IMR-90 (cell line): ENCODE results near the gene TAGLN2. TPM values are rescaled to one million over a fixed set of nuclear protein-coding genes. Genes with fewer than 3 reads are reported as not detected.
A peak's percentile ranks its signal among the peaks of the same experiment; 100 is the strongest.

Experiments
- ATAC-seq: fragments of 200-7000 bp; cut with Tn5 transposase; 2 replicates; pipeline ENCODE4 v1.9.1; 2020; ENCODE audit warnings: low read depth, mild to moderate bottlenecking, moderate library complexity
- BruUV-seq: library from RNA; stranded (reverse); fragments of 400-500 nt; replicated peaks from 2 replicates; lab custom pipeline; 2021; lab: Mats Ljungman, UMichigan
- CTCF ChIA-PET: fragments of 300-600 bp; formaldehyde crosslinking; extraction: SDS; loops from one replicate; lab custom pipeline; 2021; ENCODE audit warnings: antibody characterized with exemption; lab: Yijun Ruan, JAX
- POLR2A ChIA-PET: fragments of 300-600 bp; sonication (Branson Sonifier 250); formaldehyde crosslinking; loops from one replicate; lab custom pipeline; 2022; ENCODE audit warnings: antibody characterized with exemption; ENCODE audit not compliant: unreplicated experiment; lab: Charles Lee
- DNase-seq: peaks from one replicate; pipeline ENCODE4 v3.0.0; 2013
- H2AFZ ChIP-seq: replicated peaks from 2 replicates; pipeline ENCODE3; 2013; ENCODE audit warnings: low read length, mild to moderate bottlenecking; ENCODE audit not compliant: poor library complexity
- H2AK5ac ChIP-seq: 2 replicates; pipeline ENCODE4 v1.6.1; 2013; ENCODE audit warnings: low read depth, low read length, inconsistent platforms
- H2AK9ac ChIP-seq: replicated peaks from 2 replicates; pipeline ENCODE3; 2013; ENCODE audit warnings: mild to moderate bottlenecking, low read depth, low read length, moderate library complexity; ENCODE audit not compliant: poor library complexity
- H2BK120ac ChIP-seq: 2 replicates; pipeline ENCODE4 v1.6.1; 2013; ENCODE audit warnings: low read depth, low read length, inconsistent platforms
- H2BK15ac ChIP-seq: 3 replicates; pipeline ENCODE4 v1.6.1; 2013; ENCODE audit warnings: low read depth, low read length, inconsistent platforms
- H2BK20ac ChIP-seq: 2 replicates; pipeline ENCODE4 v1.6.1; 2013; ENCODE audit warnings: low read depth, mild to moderate bottlenecking, inconsistent platforms, low read length, moderate library complexity
- H2BK5ac ChIP-seq: 2 replicates; pipeline ENCODE4 v1.6.1; 2013; ENCODE audit warnings: mild to moderate bottlenecking, low read depth, low read length, inconsistent platforms; ENCODE audit not compliant: poor library complexity, severe bottlenecking
- H3K14ac ChIP-seq: replicated peaks from 2 replicates; pipeline ENCODE4 v1.6.1; 2013; ENCODE audit warnings: low read depth, low read length, inconsistent platforms
- H3K18ac ChIP-seq: 2 replicates; pipeline ENCODE4 v1.6.1; 2013; ENCODE audit warnings: low read depth, low read length, control low read depth
- H3K23ac ChIP-seq: 2 replicates; pipeline ENCODE4 v1.6.1; 2013; ENCODE audit warnings: low read depth, low read length, inconsistent platforms
- H3K27ac ChIP-seq: 2 replicates; pipeline ENCODE4 v1.5.1; 2013; ENCODE audit warnings: mild to moderate bottlenecking, control low read depth, low read length; ENCODE audit not compliant: insufficient read depth
- H3K27me3 ChIP-seq: 2 replicates; pipeline ENCODE4 v1.6.1; 2013; ENCODE audit warnings: low read length; ENCODE audit not compliant: control insufficient read depth, insufficient read depth
- H3K36me3 ChIP-seq: 2 replicates; pipeline ENCODE4 v1.6.1; 2013; ENCODE audit warnings: low read length, mixed read lengths; ENCODE audit not compliant: control insufficient read depth, insufficient read depth
- H3K4ac ChIP-seq: 2 replicates; pipeline ENCODE4 v1.6.1; 2013; ENCODE audit warnings: low read depth, low read length, inconsistent platforms
- H3K4me1 ChIP-seq: 2 replicates; pipeline ENCODE4 v1.6.1; 2013; ENCODE audit warnings: low read length, mixed read lengths; ENCODE audit not compliant: control insufficient read depth, insufficient read depth
- H3K4me2 ChIP-seq: 2 replicates; pipeline ENCODE4 v1.6.1; 2013; ENCODE audit warnings: low read depth, mild to moderate bottlenecking, control low read depth, low read length, moderate library complexity
- H3K4me3 ChIP-seq: 2 replicates; pipeline ENCODE4 v1.5.1; 2013; ENCODE audit warnings: low read depth, mild to moderate bottlenecking, control low read depth, low read length, moderate library complexity; ENCODE audit not compliant: insufficient read depth
- H3K56ac ChIP-seq: 2 replicates; pipeline ENCODE4 v1.6.1; 2013; ENCODE audit warnings: low read length, inconsistent platforms; ENCODE audit not compliant: insufficient read depth; ENCODE audit errors: extremely low read depth
- H3K79me1 ChIP-seq, 2 experiments: 2 replicates each; pipeline ENCODE4 v1.6.1; 2013; ENCODE audit warnings: low read length in 2 of 2, inconsistent platforms in 1 of 2, low read depth in 1 of 2
- H3K9ac ChIP-seq: 2 replicates; pipeline ENCODE4 v1.6.1; 2013; ENCODE audit warnings: low read depth, low read length, control low read depth
- H3K9me1 ChIP-seq: 2 replicates; pipeline ENCODE4 v1.6.1; 2013; ENCODE audit warnings: low read length, inconsistent platforms; ENCODE audit not compliant: insufficient read depth
- H3K9me3 ChIP-seq: 2 replicates; pipeline ENCODE4 v1.6.1; 2013; ENCODE audit warnings: low read length; ENCODE audit not compliant: control insufficient read depth, insufficient read depth
- H4K20me1 ChIP-seq: 2 replicates; pipeline ENCODE4 v1.6.1; 2013; ENCODE audit warnings: low read length, inconsistent platforms; ENCODE audit not compliant: insufficient read depth
- H4K5ac ChIP-seq: 2 replicates; pipeline ENCODE4 v1.6.1; 2013; ENCODE audit warnings: mild to moderate bottlenecking, low read depth, low read length, control low read depth
- H4K8ac ChIP-seq, 2 experiments: 2 replicates each; pipeline ENCODE4 v1.6.1; 2013; ENCODE audit warnings: low read depth in 2 of 2, low read length in 2 of 2, control low read depth in 1 of 2, inconsistent platforms in 1 of 2
- H4K91ac ChIP-seq: 2 replicates; pipeline ENCODE4 v1.6.1; 2013; ENCODE audit warnings: low read depth, low read length, inconsistent platforms; ENCODE audit not compliant: insufficient read depth
- RAD21 ChIP-seq: IDR thresholded peaks from 2 replicates; pipeline ENCODE4 v1.6.1; 2012; ENCODE audit warnings: low read length, improper control_type of control experiment
- RCOR1 ChIP-seq: IDR thresholded peaks from 2 replicates; pipeline ENCODE4 v1.6.1; 2012; ENCODE audit warnings: mild to moderate bottlenecking, low read length, improper control_type of control experiment; ENCODE audit not compliant: insufficient replicate concordance
- SMC3 ChIP-seq: fragments of 150-350 bp; IDR thresholded peaks from 2 replicates; pipeline ENCODE4 v1.6.1; 2016; ENCODE audit warnings: low read depth, mild to moderate bottlenecking, antibody characterized with exemption, low read length, moderate library complexity
- WGBS, 2 experiments: methylation state at CpG; one replicate each; pipeline versions ENCODE4 v1.1.5 to v1.1.7; 2013; ENCODE audit warnings: missing lambda C conversion rate in 2 of 2; ENCODE audit not compliant: insufficient read length in 1 of 2; ENCODE audit errors: extremely low coverage in 2 of 2; 5-methylcytosine and 5-hydroxymethylcytosine counted together
- dilution Hi-C: fragments of 300-500 bp; cut with HindIII; formaldehyde crosslinking; loops from one replicate; pipeline ENCODE4 v1.14.3; 2018; ENCODE audit warnings: low sequenced_read_pairs; ENCODE audit not compliant: unreplicated experiment
- in situ Hi-C: fragments of 300-500 bp; cut with MboI; formaldehyde crosslinking; loops from 3 replicates; pipeline ENCODE4 v1.14.3; 2019; ENCODE audit warnings: low sequenced_read_pairs, inconsistent platforms, mixed read lengths
- intact Hi-C: fragments of 100-400 bp; cut with micrococcal nuclease; formaldehyde crosslinking; loops from 2 replicates; pipeline ENCODE4 v1.10.0; 2022
- polyA plus RNA-seq, 3 experiments: library from polyadenylated mRNA; depleted of rRNA; stranded (reverse); fragments of >200 nt; gene quantifications; 2 replicates each; pipeline ENCODE4 v1.2.3, GENCODE V29; 2012; ENCODE audit warnings: low replicate concordance in 1 of 3
- total RNA-seq: library from RNA; depleted of rRNA; stranded (reverse); fragments of >200 nt; gene quantifications from 2 replicates; pipeline ENCODE4 v1.2.3, GENCODE V29; 2012

The TAGLN2 gene
- total and polyA plus RNA-seq, 2 of the 4 experiments (the other 2 are of a cell fraction): 440 to 634 TPM

DNA sequence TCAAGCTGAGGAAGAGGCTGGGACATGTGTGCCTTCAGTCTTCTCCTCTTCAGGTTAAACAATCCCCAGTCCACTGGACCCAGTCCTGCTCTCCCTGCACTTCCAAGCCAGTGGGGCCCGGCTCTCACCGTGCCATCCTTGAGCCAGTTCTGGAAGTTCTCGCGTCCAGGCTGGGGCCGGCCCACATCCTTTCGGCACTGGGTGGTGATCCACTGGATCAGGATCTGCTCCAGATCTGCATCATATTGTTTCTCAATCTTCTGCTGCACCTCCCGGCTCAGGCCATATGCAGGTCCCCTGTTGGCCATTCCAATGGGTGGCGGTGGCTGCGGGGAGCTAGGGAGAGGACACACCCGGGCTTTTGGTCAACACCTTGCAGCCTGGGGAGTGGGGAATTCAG, 5.1 kb downstream of the TAGLN2 start:
- H3K27ac ChIP-seq: no peak overlapping the region
- no peak overlapping the region for H2AFZ ChIP-seq
- no peak for ATAC-seq
- no peak for TF ChIP-seq RAD21
- TF ChIP-seq SMC3: no peak
- TF ChIP-seq RCOR1: no peak
- BruUV-seq: no TSS peak
- peak overlapping the region; percentile 3; the same call in 1 of the 2 replicates for H3K23ac ChIP-seq
- H4K8ac ChIP-seq: no peak overlapping the region
- no peak for DNase-seq
- no peak overlapping the region for H2BK15ac ChIP-seq
- dilution Hi-C loops: no loop called here
- peaks cover 82% of the 10 kb centered on the region for H4K20me1 ChIP-seq
- H3K4me3 ChIP-seq: no peak overlapping the region
- H3K79me1 ChIP-seq: peaks cover 9 to 77% of the 10 kb centered on the region in 2 experiments
- ChIA-PET POLR2A (no interaction called here), CTCF (no interaction called here)
- no peak overlapping the region for H4K5ac ChIP-seq
- H3K9me1 ChIP-seq: peaks cover 41% of the 10 kb centered on the region
- no peak overlapping the region for H2BK5ac ChIP-seq
- no peak overlapping the region for H2AK9ac ChIP-seq
- H3K4me2 ChIP-seq: no peak overlapping the region
- H4K91ac ChIP-seq: no peak overlapping the region
- no peak overlapping the region for H3K14ac ChIP-seq
- intact Hi-C loops: loop anchor here (10.0 kb wide), 1 partner anchor 295 kb away; no protein-coding TSS in a partner anchor
- H3K4me1 ChIP-seq: peaks cover 35% of the 10 kb centered on the region
- no peak overlapping the region for H3K9ac ChIP-seq
- WGBS, 2 experiments: 97% methylated on average over 6 of the region's 10 CpGs; no CpG with 5 or more reads in 1 of the 2 experiments
- in situ Hi-C loops: no loop called here
- peak overlapping the region; percentile 36; the same call in 1 of the 2 replicates for H2AK5ac ChIP-seq
- no peak overlapping the region for H3K56ac ChIP-seq
- H2BK120ac ChIP-seq: no peak overlapping the region
- no peak overlapping the region for H3K4ac ChIP-seq
- peaks cover 37% of the 10 kb centered on the region for H3K36me3 ChIP-seq
- no peak overlapping the region for H3K18ac ChIP-seq
- H2BK20ac ChIP-seq: no peak overlapping the region
- H3K27me3 ChIP-seq: no peaks in the 10 kb centered on the region
- no peaks in the 10 kb centered on the region for H3K9me3 ChIP-seq
